Gastrocnemius medialis (tissue), 4 donors: ENCODE results near the gene UBAP2. TPM values are rescaled to one million over a fixed set of nuclear protein-coding genes. Genes with fewer than 3 reads are reported as not detected.

Experiments used
- ATAC-seq, 2 donors: fragments of 150-250 bp; one replicate each; pipeline ENCODE4 v1.9.1; 2016
- DNase-seq, 2 donors: peaks; one replicate each; pipeline ENCODE4 v3.0.0-alpha.2; 2019
- H3K27ac ChIP-seq, 4 donors: fragments of 200-600 bp; sonication (generic); 1 replicate in 1 of 4; 2 replicates in 3 of 4; pipeline ENCODE4 v1.5.1; 2016 to 2018; ENCODE audit warnings: mild to moderate bottlenecking in 2 of 4, moderate library complexity in 1 of 4
- H3K27me3 ChIP-seq, 3 donors: fragments of 200-600 bp; sonication (generic) in 2 of 3; 1 replicate in 1 of 3; 2 replicates in 2 of 3; pipeline versions ENCODE4 v1.5.1 to v1.6.0; 2016 to 2019; ENCODE audit warnings: mild to moderate bottlenecking in 1 of 3, moderate library complexity in 1 of 3
- H3K36me3 ChIP-seq, 2 donors: fragments of 200-600 bp; sonication (generic) in 1 of 2; one replicate each; pipeline ENCODE4 v1.5.1; 2017 to 2018
- H3K4me1 ChIP-seq, 2 donors: fragments of 200-600 bp; sonication (generic) in 1 of 2; one replicate each; pipeline ENCODE4 v1.5.1; 2016 to 2017; ENCODE audit warnings: mild to moderate bottlenecking in 2 of 2
- H3K4me3 ChIP-seq, 4 donors: fragments of 200-600 bp; sonication (generic) in 3 of 4; 1 replicate in 1 of 4; 2 replicates in 3 of 4; pipeline ENCODE4 v1.5.1; 2016 to 2019; ENCODE audit warnings: mild to moderate bottlenecking in 2 of 4
- H3K9me3 ChIP-seq, 3 donors: fragments of 200-600 bp; sonication (generic) in 2 of 3; 1 replicate in 1 of 3; 2 replicates in 2 of 3; pipeline ENCODE4 v1.5.1; 2016 to 2019
- CTCF ChIP-seq, 5 experiments: fragments of 450-650 bp in 3 of 5; fragments of 200-600 bp in 2 of 5; sonication (generic) in 2 of 5; IDR thresholded peaks in 4 of 5; conservative IDR thresholded peaks in 1 of 5; 1 replicate in 4 of 5; 2 replicates in 1 of 5; pipeline ENCODE4 v1.5.1; 2016 to 2019; ENCODE audit warnings: antibody characterized with exemption in 5 of 5, mild to moderate bottlenecking in 3 of 5, moderate library complexity in 3 of 5
- POLR2A ChIP-seq, 2 donors: fragments of 450-650 bp; IDR thresholded peaks; one replicate each; pipeline ENCODE4 v1.6.1; 2017; ENCODE audit warnings: antibody characterized with exemption in 2 of 2, mild to moderate bottlenecking in 2 of 2, moderate library complexity in 2 of 2
- in situ Hi-C, 4 donors: fragments of 200-750 bp; cut with MboI; loops; one replicate each; pipeline versions ENCODE4 v1.15.0 to v1.8.0; 2017; ENCODE audit warnings: low sequenced_read_pairs in 4 of 4
- intact Hi-C: fragments of 100-400 bp; cut with DNase I; formaldehyde crosslinking; loops from one replicate; pipeline ENCODE4 v1.15.1; 2023; ENCODE audit warnings: low total_unique reads
- total RNA-seq, 4 donors: library from RNA; depleted of rRNA; stranded (reverse); fragments of >200 nt; gene quantifications; one replicate each; pipeline versions ENCODE4 v1.1.0 to v1.2.3, GENCODE V29; 2016

UBAP2 gene
- 10 to 100 TPM; 14.6 to 26.6 (median 20.9) TPM for total RNA-seq

GRCh38 chr9:34048727-34049629 lies at the start of gene UBAP2:
UBAP2 (minus strand) TSS chr9:34048887; CDS start chr9:34017148, 31,739 bp downstream.
- intact Hi-C loops, result loop anchor here (1.0 to 10.0 kb wide), 5 partner anchors 21 to 946 kb away; partner anchors contain the start of genes DCAF12, UBAP1 and UBE2R2
- Histone ChIP-seq H3K9me3 (no peaks in the 10 kb centered on the region), H3K4me1 (peaks cover 19 to 22% of the 10 kb centered on the region in 2 donors), H3K36me3 (peaks cover 0 to 7% of the 10 kb centered on the region in 2 donors), H3K27me3 (no peaks in the 10 kb centered on the region), H3K27ac (peak within 1 kb of the TSS; percentile 90 to 97 (median 94)), H3K4me3 (peak within 1 kb of the TSS; percentile 74 to 90 (median 85))
- ATAC-seq, result peak; percentile 95 to 96
- in situ Hi-C loops, result no loop called here
- DNase-seq, result peak; percentile 96 to 97
- TF ChIP-seq POLR2A (IDR thresholded peaks at IDR 0.05), result peak; percentile 97 to 98
- peak in 3 of 5 experiments; percentile 9 to 55 (median 32) for TF ChIP-seq CTCF (IDR thresholded peaks at IDR 0.05 in 4 of 5, conservative IDR thresholded peaks at IDR 0.05 in 1 of 5)

- ATAC-seq (no peak), DNase-seq (no peak)
- H3K27me3 ChIP-seq, result no peaks in the 10 kb centered on the region
- H3K36me3 ChIP-seq, result peaks cover 0 to 80% of the 10 kb centered on the region in 2 donors
- H3K4me1 ChIP-seq, result no peaks in the 10 kb centered on the region
- in situ Hi-C loops (no loop called here), intact Hi-C loops (no loop called here)
- H3K27ac ChIP-seq, result no peak overlapping the region
- no peak for TF ChIP-seq CTCF (IDR thresholded peaks at IDR 0.05 in 4 of 5, conservative IDR thresholded peaks at IDR 0.05 in 1 of 5)
- TF ChIP-seq POLR2A (IDR thresholded peaks at IDR 0.05), result no peak
- H3K9me3 ChIP-seq, result no peaks in the 10 kb centered on the region
- no peak overlapping the region for H3K4me3 ChIP-seq
Observed at GRCh38 chr9:34098307-34098706, 49.6 kb upstream of the UBAP2 start.

- DNase-seq, result no peak
- in situ Hi-C loops (no loop called here), intact Hi-C loops (no loop called here)
- H3K9me3 ChIP-seq, result no peaks in the 10 kb centered on the region
- ATAC-seq, result no peak
- no peak overlapping the region for H3K4me3 ChIP-seq
- H3K27ac ChIP-seq, result no peak overlapping the region
- H3K4me1 ChIP-seq, result no peaks in the 10 kb centered on the region
- no peaks in the 10 kb centered on the region for H3K27me3 ChIP-seq
- no peak for TF ChIP-seq CTCF (IDR thresholded peaks at IDR 0.05 in 4 of 5, conservative IDR thresholded peaks at IDR 0.05 in 1 of 5)
- H3K36me3 ChIP-seq, result peaks cover 0 to 80% of the 10 kb centered on the region in 2 donors
Observed at GRCh38 chr9:34097865-34098264, 49.2 kb upstream of the UBAP2 start.

- TF ChIP-seq CTCF (IDR thresholded peaks at IDR 0.05 in 4 of 5, conservative IDR thresholded peaks at IDR 0.05 in 1 of 5), result no peak
- no peak for TF ChIP-seq POLR2A (IDR thresholded peaks at IDR 0.05)
- intact Hi-C loops (no loop called here), in situ Hi-C loops (no loop called here)
- no peak for ATAC-seq
- Histone ChIP-seq H3K9me3 (no peaks in the 10 kb centered on the region), H3K4me1 (no peaks in the 10 kb centered on the region), H3K36me3 (peaks cover 0 to 80% of the 10 kb centered on the region in 2 donors), H3K4me3 (no peak overlapping the region), H3K27ac (no peak overlapping the region), H3K27me3 (no peaks in the 10 kb centered on the region)
- no peak for DNase-seq
Observed at GRCh38 chr9:34096751-34097150, 48.1 kb upstream of the UBAP2 start.
